GM12865 (cell line): ENCODE data around the gene LRP2BP.

ENCODE experiments used
- DNase-seq: peaks from one replicate; pipeline ENCODE4 v3.0.0; 2010; ENCODE audit warnings: low read depth
- H3K4me3 ChIP-seq: 2 replicates; pipeline ENCODE4 v1.5.1; 2011; ENCODE audit warnings: mild to moderate bottlenecking, low read depth, low read length, control low read depth
- CTCF ChIP-seq: IDR thresholded peaks from 2 replicates; pipeline ENCODE4 v1.5.1; 2011; ENCODE audit warnings: low read length, control low read depth, low read depth, inconsistent platforms; ENCODE audit not compliant: insufficient read depth; ENCODE audit errors: missing control alignments

Gene LRP2BP

GRCh38 chr4:185396724-185397385 is 1.1 kb upstream of the LRP2BP start, which contains the start of gene ANKRD37:
TSS of gene ANKRD37 (plus strand) at chr4:185396841. CDS start at chr4:185396924, 83 bp downstream.
- peak within 1 kb of the TSS; percentile 87 for H3K4me3 ChIP-seq
- no peak for DNase-seq
- TF ChIP-seq CTCF = no peak

- DNase-seq = peak; percentile 98
- H3K4me3 ChIP-seq = peak overlapping the region; percentile 87
- no peak for TF ChIP-seq CTCF
Measured at GRCh38 chr4:185395956-185396723, 416 bp upstream of the LRP2BP start.

- no peak for DNase-seq
- peak overlapping the region; percentile 87 for H3K4me3 ChIP-seq
- TF ChIP-seq CTCF = no peak
Measured at GRCh38 chr4:185394568-185395237, 1.0 kb downstream of the LRP2BP start.

GRCh38 chr4:185392156-185392555 is 3.6 kb downstream of the LRP2BP start:
- no peak for TF ChIP-seq CTCF
- H3K4me3 ChIP-seq = no peak overlapping the region
- no peak for DNase-seq

GRCh38 chr4:185390941-185391340 is 4.8 kb downstream of the LRP2BP start:
- TF ChIP-seq CTCF = no peak
- H3K4me3 ChIP-seq = no peak overlapping the region
- DNase-seq = no peak

GRCh38 chr4:185387957-185388356 is 7.8 kb downstream of the LRP2BP start:
- H3K4me3 ChIP-seq = no peak overlapping the region
- no peak for DNase-seq
- TF ChIP-seq CTCF = no peak
